ENCODE results near the gene ATG4B. TPM values are rescaled to one million over a fixed set of nuclear protein-coding genes. Genes with fewer than 3 reads are reported as not detected.

The ATG4B gene
- polyA plus RNA-seq, 1 donor from 2014 or later = 128 TPM

DNA sequence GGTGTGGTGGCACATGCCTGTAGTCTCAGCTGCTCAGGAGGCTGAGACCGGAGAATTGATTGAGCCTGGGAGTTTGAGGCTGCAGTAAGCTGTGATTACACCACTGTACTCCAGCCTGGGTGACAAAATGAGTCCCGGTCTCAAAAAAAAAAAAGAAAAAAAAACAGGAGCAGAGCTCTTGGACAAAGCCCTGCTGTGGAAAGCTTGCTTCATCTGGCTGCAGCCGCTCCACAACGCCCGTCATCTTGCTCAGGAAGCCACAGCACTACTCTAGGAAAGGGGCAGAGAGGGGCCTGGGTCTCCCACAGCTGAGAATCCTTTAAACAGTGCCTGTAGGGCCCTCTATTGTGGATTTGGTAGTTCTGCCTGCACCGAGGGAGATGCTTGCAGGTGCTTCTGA lies 11.0 kb downstream of the ATG4B start:
- H4K20me1 ChIP-seq (ENCODE audit: insufficient read depth) = no peaks in the 10 kb centered on the region
- no peaks in the 10 kb centered on the region for H3K9me2 ChIP-seq (ENCODE audit: insufficient read depth, low read length)
- TF ChIP-seq TAF1 (IDR thresholded peaks at IDR 0.05; ENCODE audit: low read depth) (no peak), SMC3 (conservative IDR thresholded peaks at IDR 0.05; ENCODE audit: poor library complexity) (no peak), RAD21 (conservative IDR thresholded peaks at IDR 0.05) (no peak), MXI1 (conservative IDR thresholded peaks at IDR 0.05; ENCODE audit: poor library complexity, severe bottlenecking) (no peak), CTCF (IDR thresholded peaks at IDR 0.05; ENCODE audit: poor library complexity, severe bottlenecking) (no peak), POLR2AphosphoS5 (IDR thresholded peaks at IDR 0.05) (no peak), EP300 (conservative IDR thresholded peaks at IDR 0.05; ENCODE audit: poor library complexity, severe bottlenecking) (no peak)
- H3K9ac ChIP-seq (ENCODE audit: low read length) = no peak overlapping the region
- H3K36me3 ChIP-seq (ENCODE audit: insufficient read depth, low read length) = no peaks in the 10 kb centered on the region
- H3K4me2 ChIP-seq (ENCODE audit: low read length) = no peak overlapping the region
- H3K27ac ChIP-seq (ENCODE audit: low read length) = no peak overlapping the region
- no peak overlapping the region for H2AFZ ChIP-seq (ENCODE audit: low read depth, low read length)
- H3K27me3 ChIP-seq (ENCODE audit: insufficient read depth, low read depth, low read length) = no peaks in the 10 kb centered on the region
- peaks cover 28% of the 10 kb centered on the region for H3K79me2 ChIP-seq (replicated peaks; ENCODE audit: insufficient read depth, low read length)
- no peak overlapping the region for H3K4me3 ChIP-seq (ENCODE audit: low read length)
- H3K9me3 ChIP-seq (ENCODE audit: low read length) = no peaks in the 10 kb centered on the region
- no peaks in the 10 kb centered on the region for H3F3A ChIP-seq (ENCODE audit: insufficient read depth, low read length, poor library complexity, severe bottlenecking)

GRCh38 chr2:241649404-241649803 lies 11.9 kb downstream of the ATG4B start:
- Histone ChIP-seq H2AFZ (ENCODE audit: low read depth, low read length) (no peak overlapping the region), H4K20me1 (ENCODE audit: insufficient read depth) (no peaks in the 10 kb centered on the region), H3K36me3 (ENCODE audit: insufficient read depth, low read length) (no peaks in the 10 kb centered on the region), H3K4me3 (ENCODE audit: low read length) (no peak overlapping the region), H3K27me3 (ENCODE audit: insufficient read depth, low read depth, low read length) (no peaks in the 10 kb centered on the region), H3F3A (ENCODE audit: insufficient read depth, low read length, poor library complexity, severe bottlenecking) (no peaks in the 10 kb centered on the region), H3K79me2 (replicated peaks; ENCODE audit: insufficient read depth, low read length) (peaks cover 20% of the 10 kb centered on the region), H3K4me2 (ENCODE audit: low read length) (no peak overlapping the region), H3K9me3 (ENCODE audit: low read length) (no peaks in the 10 kb centered on the region), H3K9ac (ENCODE audit: low read length) (no peak overlapping the region), H3K27ac (ENCODE audit: low read length) (no peak overlapping the region), H3K9me2 (ENCODE audit: insufficient read depth, low read length) (no peaks in the 10 kb centered on the region)
- TF ChIP-seq RAD21 (conservative IDR thresholded peaks at IDR 0.05) (no peak), EZH2 (IDR thresholded peaks at IDR 0.05; ENCODE audit: borderline replicate concordance, insufficient read depth, low read length, poor library complexity, severe bottlenecking) (no peak), MXI1 (conservative IDR thresholded peaks at IDR 0.05; ENCODE audit: poor library complexity, severe bottlenecking) (no peak), SMC3 (conservative IDR thresholded peaks at IDR 0.05; ENCODE audit: poor library complexity) (no peak)
- TF ChIP-seq, protein P1, sequence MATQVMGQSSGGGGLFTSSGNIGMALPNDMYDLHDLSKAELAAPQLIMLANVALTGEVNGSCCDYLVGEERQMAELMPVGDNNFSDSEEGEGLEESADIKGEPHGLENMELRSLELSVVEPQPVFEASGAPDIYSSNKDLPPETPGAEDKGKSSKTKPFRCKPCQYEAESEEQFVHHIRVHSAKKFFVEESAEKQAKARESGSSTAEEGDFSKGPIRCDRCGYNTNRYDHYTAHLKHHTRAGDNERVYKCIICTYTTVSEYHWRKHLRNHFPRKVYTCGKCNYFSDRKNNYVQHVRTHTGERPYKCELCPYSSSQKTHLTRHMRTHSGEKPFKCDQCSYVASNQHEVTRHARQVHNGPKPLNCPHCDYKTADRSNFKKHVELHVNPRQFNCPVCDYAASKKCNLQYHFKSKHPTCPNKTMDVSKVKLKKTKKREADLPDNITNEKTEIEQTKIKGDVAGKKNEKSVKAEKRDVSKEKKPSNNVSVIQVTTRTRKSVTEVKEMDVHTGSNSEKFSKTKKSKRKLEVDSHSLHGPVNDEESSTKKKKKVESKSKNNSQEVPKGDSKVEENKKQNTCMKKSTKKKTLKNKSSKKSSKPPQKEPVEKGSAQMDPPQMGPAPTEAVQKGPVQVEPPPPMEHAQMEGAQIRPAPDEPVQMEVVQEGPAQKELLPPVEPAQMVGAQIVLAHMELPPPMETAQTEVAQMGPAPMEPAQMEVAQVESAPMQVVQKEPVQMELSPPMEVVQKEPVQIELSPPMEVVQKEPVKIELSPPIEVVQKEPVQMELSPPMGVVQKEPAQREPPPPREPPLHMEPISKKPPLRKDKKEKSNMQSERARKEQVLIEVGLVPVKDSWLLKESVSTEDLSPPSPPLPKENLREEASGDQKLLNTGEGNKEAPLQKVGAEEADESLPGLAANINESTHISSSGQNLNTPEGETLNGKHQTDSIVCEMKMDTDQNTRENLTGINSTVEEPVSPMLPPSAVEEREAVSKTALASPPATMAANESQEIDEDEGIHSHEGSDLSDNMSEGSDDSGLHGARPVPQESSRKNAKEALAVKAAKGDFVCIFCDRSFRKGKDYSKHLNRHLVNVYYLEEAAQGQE (IDR thresholded peaks at IDR 0.05; ENCODE audit: borderline replicate concordance) = no peak

- no peak overlapping the region for H3K9ac ChIP-seq (ENCODE audit: low read length)
- H2AFZ ChIP-seq (ENCODE audit: low read depth, low read length) = no peak overlapping the region
- H4K20me1 ChIP-seq (ENCODE audit: insufficient read depth) = no peaks in the 10 kb centered on the region
- no peaks in the 10 kb centered on the region for H3K9me2 ChIP-seq (ENCODE audit: insufficient read depth, low read length)
- H3K27me3 ChIP-seq (ENCODE audit: insufficient read depth, low read depth, low read length) = no peaks in the 10 kb centered on the region
- H3K9me3 ChIP-seq (ENCODE audit: low read length) = no peaks in the 10 kb centered on the region
- H3K4me2 ChIP-seq (ENCODE audit: low read length) = no peak overlapping the region
- TF ChIP-seq MXI1 (conservative IDR thresholded peaks at IDR 0.05; ENCODE audit: poor library complexity, severe bottlenecking) (no peak), TAF1 (IDR thresholded peaks at IDR 0.05; ENCODE audit: low read depth) (no peak), EP300 (conservative IDR thresholded peaks at IDR 0.05; ENCODE audit: poor library complexity, severe bottlenecking) (no peak), CTCF (IDR thresholded peaks at IDR 0.05; ENCODE audit: poor library complexity, severe bottlenecking) (no peak), POLR2AphosphoS5 (IDR thresholded peaks at IDR 0.05) (no peak), SMC3 (conservative IDR thresholded peaks at IDR 0.05; ENCODE audit: poor library complexity) (no peak), RAD21 (conservative IDR thresholded peaks at IDR 0.05) (no peak), EZH2 (IDR thresholded peaks at IDR 0.05; ENCODE audit: borderline replicate concordance, insufficient read depth, low read length, poor library complexity, severe bottlenecking) (no peak)
- TF ChIP-seq, protein P1 (IDR thresholded peaks at IDR 0.05; ENCODE audit: borderline replicate concordance) = no peak
- no peaks in the 10 kb centered on the region for H3F3A ChIP-seq (ENCODE audit: insufficient read depth, low read length, poor library complexity, severe bottlenecking)
- H3K79me2 ChIP-seq (replicated peaks; ENCODE audit: insufficient read depth, low read length) = peaks cover 18% of the 10 kb centered on the region
- H3K36me3 ChIP-seq (ENCODE audit: insufficient read depth, low read length) = no peaks in the 10 kb centered on the region
- no peak overlapping the region for H3K4me3 ChIP-seq (ENCODE audit: low read length)
- no peak overlapping the region for H3K27ac ChIP-seq (ENCODE audit: low read length)
Measured at GRCh38 chr2:241649927-241650326, 12.4 kb downstream of the ATG4B start.

Data from neural cell (in vitro differentiated cells).